ENCODE results near the gene ZBTB11. TPM values are rescaled to one million over a fixed set of nuclear protein-coding genes. Genes with fewer than 3 reads are reported as not detected.

The ZBTB11 gene, protein sequence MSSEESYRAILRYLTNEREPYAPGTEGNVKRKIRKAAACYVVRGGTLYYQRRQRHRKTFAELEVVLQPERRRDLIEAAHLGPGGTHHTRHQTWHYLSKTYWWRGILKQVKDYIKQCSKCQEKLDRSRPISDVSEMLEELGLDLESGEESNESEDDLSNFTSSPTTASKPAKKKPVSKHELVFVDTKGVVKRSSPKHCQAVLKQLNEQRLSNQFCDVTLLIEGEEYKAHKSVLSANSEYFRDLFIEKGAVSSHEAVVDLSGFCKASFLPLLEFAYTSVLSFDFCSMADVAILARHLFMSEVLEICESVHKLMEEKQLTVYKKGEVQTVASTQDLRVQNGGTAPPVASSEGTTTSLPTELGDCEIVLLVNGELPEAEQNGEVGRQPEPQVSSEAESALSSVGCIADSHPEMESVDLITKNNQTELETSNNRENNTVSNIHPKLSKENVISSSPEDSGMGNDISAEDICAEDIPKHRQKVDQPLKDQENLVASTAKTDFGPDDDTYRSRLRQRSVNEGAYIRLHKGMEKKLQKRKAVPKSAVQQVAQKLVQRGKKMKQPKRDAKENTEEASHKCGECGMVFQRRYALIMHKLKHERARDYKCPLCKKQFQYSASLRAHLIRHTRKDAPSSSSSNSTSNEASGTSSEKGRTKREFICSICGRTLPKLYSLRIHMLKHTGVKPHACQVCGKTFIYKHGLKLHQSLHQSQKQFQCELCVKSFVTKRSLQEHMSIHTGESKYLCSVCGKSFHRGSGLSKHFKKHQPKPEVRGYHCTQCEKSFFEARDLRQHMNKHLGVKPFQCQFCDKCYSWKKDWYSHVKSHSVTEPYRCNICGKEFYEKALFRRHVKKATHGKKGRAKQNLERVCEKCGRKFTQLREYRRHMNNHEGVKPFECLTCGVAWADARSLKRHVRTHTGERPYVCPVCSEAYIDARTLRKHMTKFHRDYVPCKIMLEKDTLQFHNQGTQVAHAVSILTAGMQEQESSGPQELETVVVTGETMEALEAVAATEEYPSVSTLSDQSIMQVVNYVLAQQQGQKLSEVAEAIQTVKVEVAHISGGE
- 29.0 and 31.9 TPM in 2 replicates for total RNA-seq

DNA sequence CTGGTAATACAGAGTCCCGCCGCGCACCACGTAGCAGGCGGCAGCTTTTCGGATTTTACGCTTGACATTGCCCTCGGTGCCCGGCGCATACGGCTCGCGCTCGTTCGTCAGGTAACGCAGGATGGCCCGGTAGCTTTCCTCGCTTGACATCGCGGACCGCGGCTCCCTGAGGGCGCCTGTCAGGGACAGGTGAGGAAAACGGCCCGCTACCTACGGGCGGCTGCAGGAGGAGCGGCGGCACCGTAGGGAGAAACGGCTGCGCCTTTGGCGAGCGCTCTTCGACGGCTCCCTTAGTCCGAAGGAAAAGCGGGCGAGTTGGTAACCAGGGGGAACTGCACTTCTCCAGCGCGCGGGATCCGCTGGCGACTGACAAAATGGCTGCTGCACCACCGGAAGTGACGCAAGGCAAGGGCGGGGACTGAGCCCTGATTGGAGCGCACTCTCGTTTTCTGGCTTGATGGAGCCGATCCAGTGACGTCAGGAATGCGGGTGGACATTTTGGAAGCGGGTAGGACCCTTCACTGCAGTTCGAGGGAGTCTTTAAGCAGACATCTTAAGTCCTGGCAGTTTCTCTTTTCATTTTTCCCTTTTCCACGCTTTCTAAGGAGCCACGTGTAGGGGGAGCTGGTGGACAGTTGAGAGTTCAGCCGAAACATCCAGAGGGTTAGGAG lies at the start of gene ZBTB11:
Gene ZBTB11 (minus strand): TSS at position 368 of the 671 bp plus-strand sequence. CDS start 218 bp downstream, at position 150.
- intact Hi-C loops (cut with micrococcal nuclease), result loop anchor here (1.0 to 5.0 kb wide), 15 partner anchors 9 to 1860 kb away; partner anchors contain the start of genes CEP97, CMSS1, LNP1 and NXPE3
- Mint-ChIP-seq H3K36me3 (ENCODE audit: low read depth) (peaks cover 32% of the 10 kb centered on the region), H3K4me1 (ENCODE audit: low read depth) (peaks cover 56% of the 10 kb centered on the region), H3K4me3 (peak within 1 kb of the TSS; percentile 96), H3K9me3 (no peaks in the 10 kb centered on the region), H3K27ac (peak within 1 kb of the TSS; percentile 97), H3K27me3 (ENCODE audit: insufficient read depth) (no peaks in the 10 kb centered on the region)
- DNase-seq (ENCODE audit: low spot score), result peak; percentile 99

DNA sequence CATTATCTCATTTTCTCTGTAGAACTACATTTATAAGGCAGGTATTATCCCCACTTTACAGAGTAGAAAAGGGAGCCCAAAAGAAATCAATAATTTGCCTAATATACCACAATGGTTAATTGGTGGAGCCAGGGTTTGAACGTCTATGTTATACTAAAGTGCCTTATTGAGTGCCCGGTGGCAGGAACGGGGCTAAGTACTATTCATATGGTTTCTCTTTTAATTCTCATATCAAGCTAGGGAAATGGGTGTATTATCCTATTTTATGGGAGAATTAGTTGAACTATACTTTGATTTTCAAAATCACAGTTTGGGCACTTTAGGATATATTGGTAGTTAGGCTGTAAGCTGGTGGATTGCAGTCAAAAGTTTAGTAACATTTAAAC lies 49.0 kb upstream of the ZBTB11 start:
- DNase-seq (ENCODE audit: low spot score), result no peak
- Mint-ChIP-seq H3K27me3 (ENCODE audit: insufficient read depth) (no peaks in the 10 kb centered on the region), H3K27ac (peak overlapping the region; percentile 96), H3K4me3 (peak overlapping the region; percentile 94), H3K9me3 (no peaks in the 10 kb centered on the region), H3K36me3 (ENCODE audit: low read depth) (peaks cover 15% of the 10 kb centered on the region), H3K4me1 (ENCODE audit: low read depth) (peaks cover 50% of the 10 kb centered on the region)
- intact Hi-C loops (cut with micrococcal nuclease), result loop anchor here (2.0 kb wide), 2 partner anchors 101 to 1325 kb away; partner anchors contain the start of genes LNP1 and TOMM70

- Mint-ChIP-seq H3K36me3 (ENCODE audit: low read depth) (peaks cover 16% of the 10 kb centered on the region), H3K9me3 (no peaks in the 10 kb centered on the region)
- intact Hi-C loops (cut with micrococcal nuclease), result loop anchor here (2.0 kb wide), 2 partner anchors 101 to 1325 kb away; partner anchors contain the start of genes LNP1 and TOMM70
These were observed 48.4 kb upstream of the ZBTB11 start for GRCh38 chr3:101725194-101725889.

GRCh38 chr3:101724329-101725193 lies 47.6 kb upstream of the ZBTB11 start, which contains the start of gene CEP97:
Gene CEP97, plus strand, starts transcription at chr3:101724614. Its CDS starts 63 bp downstream, at chr3:101724677.
- peaks cover 54% of the 10 kb centered on the region for H3K4me1 Mint-ChIP-seq (ENCODE audit: low read depth)
- H3K27me3 Mint-ChIP-seq (ENCODE audit: insufficient read depth), result no peaks in the 10 kb centered on the region
- peak within 1 kb of the TSS; percentile 94 for H3K4me3 Mint-ChIP-seq
- intact Hi-C loops (cut with micrococcal nuclease), result loop anchor here (1.0 to 5.0 kb wide), 8 partner anchors 38 to 1907 kb away; partner anchors contain the start of genes CMSS1, LNP1, NXPE3 and PCNP
- peak; percentile 85 for DNase-seq (ENCODE audit: low spot score)
- no peaks in the 10 kb centered on the region for H3K9me3 Mint-ChIP-seq
- H3K27ac Mint-ChIP-seq, result peak within 1 kb of the TSS; percentile 96
- H3K36me3 Mint-ChIP-seq (ENCODE audit: low read depth), result peaks cover 13% of the 10 kb centered on the region

More at GRCh38 chr3:101725194-101725889, 48.4 kb upstream of the ZBTB11 start:
- peak; percentile 34 for DNase-seq (ENCODE audit: low spot score)
- peaks cover 54% of the 10 kb centered on the region for H3K4me1 Mint-ChIP-seq (ENCODE audit: low read depth)
- H3K4me3 Mint-ChIP-seq, result peak overlapping the region; percentile 94
- peak overlapping the region; percentile 96 for H3K27ac Mint-ChIP-seq
- H3K27me3 Mint-ChIP-seq (ENCODE audit: insufficient read depth), result no peaks in the 10 kb centered on the region

GRCh38 chr3:101722394-101723173 lies 45.7 kb upstream of the ZBTB11 start:
- peaks cover 54% of the 10 kb centered on the region for H3K4me1 Mint-ChIP-seq (ENCODE audit: low read depth)
- H3K9me3 Mint-ChIP-seq, result no peaks in the 10 kb centered on the region
- H3K27ac Mint-ChIP-seq, result peak overlapping the region; percentile 85
- DNase-seq (ENCODE audit: low spot score), result no peak
- intact Hi-C loops (cut with micrococcal nuclease), result loop anchor here (5.0 kb wide), 1 partner anchor 1905 kb away; the partner anchor contains the start of gene CMSS1
- H3K4me3 Mint-ChIP-seq, result peak overlapping the region; percentile 62
- no peaks in the 10 kb centered on the region for H3K27me3 Mint-ChIP-seq (ENCODE audit: insufficient read depth)
- H3K36me3 Mint-ChIP-seq (ENCODE audit: low read depth), result peaks cover 4% of the 10 kb centered on the region

DNA sequence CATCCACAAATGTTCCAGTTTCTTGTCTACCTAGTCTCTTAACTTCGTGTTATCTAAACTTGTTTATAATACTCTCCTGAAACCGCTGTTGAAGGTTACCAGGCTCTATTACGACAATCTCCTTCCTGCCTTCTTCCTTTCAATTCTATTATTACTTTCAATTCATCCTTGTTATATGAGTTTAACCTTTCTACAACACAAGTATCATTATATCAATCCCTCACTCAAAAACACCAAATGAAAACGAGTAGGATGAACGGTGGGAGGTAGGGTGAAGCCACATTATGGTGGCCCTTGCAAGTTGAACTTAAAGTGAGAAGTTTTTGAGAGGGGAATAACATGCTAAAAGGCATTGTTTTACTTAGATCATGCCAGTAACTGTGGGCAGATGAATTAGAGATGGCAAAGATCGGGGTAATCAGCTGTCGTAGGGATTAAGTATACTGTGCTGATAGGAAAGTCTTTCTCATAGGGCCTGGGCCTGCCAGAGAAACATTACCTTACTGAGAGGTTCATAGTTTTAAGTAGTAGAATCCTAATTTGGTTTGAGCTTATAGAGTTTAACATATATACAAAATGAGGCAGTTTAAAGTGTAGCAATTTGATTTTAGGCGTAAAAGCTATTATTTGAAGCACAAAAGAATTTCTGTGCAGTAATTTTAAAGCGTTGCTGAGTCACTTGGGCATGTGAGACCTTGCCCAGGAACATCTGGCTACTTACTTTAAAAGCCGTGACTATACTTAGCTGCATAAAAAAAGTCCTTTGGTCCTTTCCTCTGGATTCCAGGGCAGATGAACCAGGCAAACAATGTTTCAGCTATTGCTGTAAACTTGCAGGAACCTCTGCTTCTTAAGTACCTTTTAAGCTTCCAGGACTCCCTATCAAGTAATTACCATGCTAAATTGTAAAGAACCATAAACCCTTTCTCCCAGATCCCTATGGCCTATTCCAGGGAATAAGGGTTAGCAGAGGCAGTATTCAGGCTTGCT lies 44.2 kb upstream of the ZBTB11 start:
- peaks cover 2% of the 10 kb centered on the region for H3K36me3 Mint-ChIP-seq (ENCODE audit: low read depth)
- peak overlapping the region; percentile 62 for H3K4me3 Mint-ChIP-seq
- H3K27ac Mint-ChIP-seq, result peak overlapping the region; percentile 85
- no peak for DNase-seq (ENCODE audit: low spot score)
- H3K27me3 Mint-ChIP-seq (ENCODE audit: insufficient read depth), result no peaks in the 10 kb centered on the region
- no peaks in the 10 kb centered on the region for H3K9me3 Mint-ChIP-seq
- peaks cover 41% of the 10 kb centered on the region for H3K4me1 Mint-ChIP-seq (ENCODE audit: low read depth)
- intact Hi-C loops (cut with micrococcal nuclease), result loop anchor here (5.0 kb wide), 1 partner anchor 1904 kb away; the partner anchor contains the start of gene CMSS1

- Mint-ChIP-seq H3K36me3 (ENCODE audit: low read depth) (peaks cover 2% of the 10 kb centered on the region), H3K27me3 (ENCODE audit: insufficient read depth) (no peaks in the 10 kb centered on the region), H3K4me3 (no peak overlapping the region), H3K9me3 (no peaks in the 10 kb centered on the region), H3K4me1 (ENCODE audit: low read depth) (peaks cover 31% of the 10 kb centered on the region), H3K27ac (no peak overlapping the region)
- no peak for DNase-seq (ENCODE audit: low spot score)
- intact Hi-C loops (cut with micrococcal nuclease), result loop anchor here (5.0 kb wide), 1 partner anchor 1902 kb away; the partner anchor contains the start of gene CMSS1
These were observed 42.8 kb upstream of the ZBTB11 start for GRCh38 chr3:101719604-101720185.

DNA sequence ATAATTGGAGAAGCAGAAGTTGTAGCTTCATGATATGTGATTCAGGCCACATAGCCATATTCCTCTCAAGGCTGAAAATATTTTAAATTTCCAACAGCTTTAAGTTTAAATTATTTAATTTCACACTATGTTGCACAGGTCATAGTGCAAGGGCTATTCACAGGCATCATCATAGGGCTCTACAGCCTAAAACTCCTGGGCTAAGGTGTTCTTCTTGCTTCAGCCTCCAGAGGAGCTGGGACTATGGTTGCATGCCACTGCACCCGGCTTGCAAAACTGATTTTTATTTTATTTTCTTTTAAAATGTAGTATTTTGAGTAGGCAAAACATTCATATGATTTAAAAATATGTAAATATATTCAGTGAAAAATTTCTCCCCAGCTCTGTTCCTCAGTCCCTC lies 41.5 kb upstream of the ZBTB11 start:
- no peaks in the 10 kb centered on the region for H3K9me3 Mint-ChIP-seq
- peaks cover 2% of the 10 kb centered on the region for H3K36me3 Mint-ChIP-seq (ENCODE audit: low read depth)
- no peak overlapping the region for H3K27ac Mint-ChIP-seq
- DNase-seq (ENCODE audit: low spot score), result no peak
- H3K4me3 Mint-ChIP-seq, result no peak overlapping the region
- intact Hi-C loops (cut with micrococcal nuclease), result no loop called here
- H3K4me1 Mint-ChIP-seq (ENCODE audit: low read depth), result peaks cover 23% of the 10 kb centered on the region
- H3K27me3 Mint-ChIP-seq (ENCODE audit: insufficient read depth), result no peaks in the 10 kb centered on the region

DNA sequence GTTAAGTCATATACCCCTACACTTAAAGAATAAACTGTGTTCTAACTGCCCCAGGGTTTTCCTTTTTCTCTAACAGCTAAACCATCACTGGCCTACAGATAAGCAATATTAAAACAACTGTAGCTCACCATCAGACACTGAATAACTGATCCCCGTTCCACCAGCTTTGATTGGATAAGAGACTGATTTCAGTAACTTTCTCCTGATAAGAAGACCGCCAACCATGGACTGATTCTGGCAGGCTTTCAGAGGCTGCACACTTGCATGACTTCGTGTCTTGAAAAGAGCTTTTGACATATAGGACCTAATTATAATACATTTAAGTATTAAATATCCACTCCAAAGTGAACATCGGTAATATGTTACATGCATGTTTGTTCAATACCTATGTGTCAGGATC lies 32.2 kb upstream of the ZBTB11 start:
- H3K36me3 Mint-ChIP-seq (ENCODE audit: low read depth), result peaks cover 3% of the 10 kb centered on the region
- H3K27ac Mint-ChIP-seq, result no peak overlapping the region
- intact Hi-C loops (cut with micrococcal nuclease), result no loop called here
- no peak overlapping the region for H3K4me3 Mint-ChIP-seq
- H3K27me3 Mint-ChIP-seq (ENCODE audit: insufficient read depth), result no peaks in the 10 kb centered on the region
- no peaks in the 10 kb centered on the region for H3K9me3 Mint-ChIP-seq
- no peak for DNase-seq (ENCODE audit: low spot score)
- no peaks in the 10 kb centered on the region for H3K4me1 Mint-ChIP-seq (ENCODE audit: low read depth)
